SK-N-SH (cell line): ENCODE results near the gene RTN4RL1.

Source experiments
- CHD2 ChIP-seq: fragments of 150-350 bp; IDR thresholded peaks from 2 replicates; pipeline ENCODE4 v1.6.1; 2018; ENCODE audit warnings: low read length; ENCODE audit not compliant: partially characterized antibody
- CTCF ChIP-seq: fragments of 200-600 bp; sonication (generic); IDR thresholded peaks from 2 replicates; pipeline ENCODE4 v1.6.1; 2017; ENCODE audit warnings: antibody characterized with exemption, mild to moderate bottlenecking, moderate library complexity
- EZH2phosphoT487 ChIP-seq: fragments of 200-600 bp; sonication (generic); IDR thresholded peaks from 2 replicates; pipeline ENCODE4 v1.6.1; 2017; ENCODE audit warnings: low read depth, mixed run types, mild to moderate bottlenecking, antibody characterized with exemption, moderate library complexity, borderline replicate concordance
- FOXM1 ChIP-seq: IDR thresholded peaks from 2 replicates; pipeline ENCODE4 v1.4.0; 2012; ENCODE audit warnings: low read depth, mild to moderate bottlenecking
- GATA2 ChIP-seq: sonication (generic); formaldehyde crosslinking; IDR thresholded peaks from 2 replicates; pipeline ENCODE4 v1.5.0; 2020; ENCODE audit warnings: mild to moderate bottlenecking, missing genetic modification reagents
- MAX ChIP-seq: IDR thresholded peaks from 2 replicates; pipeline ENCODE4 v1.4.0; 2012; ENCODE audit warnings: low read depth
- NFIC ChIP-seq: IDR thresholded peaks from 2 replicates; pipeline ENCODE4 v1.4.0; 2012; ENCODE audit warnings: borderline replicate concordance
- POLR2AphosphoS5 ChIP-seq: IDR thresholded peaks from 2 replicates; pipeline ENCODE4 v1.6.1; 2012; ENCODE audit warnings: low read depth, low read length
- RAD21 ChIP-seq: IDR thresholded peaks from 2 replicates; pipeline ENCODE4 v1.6.1; 2012; ENCODE audit warnings: mild to moderate bottlenecking, low read length
- REST ChIP-seq: IDR thresholded peaks from 2 replicates; pipeline ENCODE4 v1.6.1; 2012; ENCODE audit warnings: mild to moderate bottlenecking, low read depth, low read length, moderate library complexity
- SIN3A ChIP-seq: IDR thresholded peaks from 2 replicates; pipeline ENCODE4 v1.6.1; 2012; ENCODE audit warnings: low read depth, mild to moderate bottlenecking, low read length, moderate library complexity, borderline replicate concordance
- SMC3 ChIP-seq: IDR thresholded peaks from 2 replicates; pipeline ENCODE4 v1.6.1; 2012; ENCODE audit warnings: low read depth, low read length, improper control_type of control experiment
- YY1 ChIP-seq: IDR thresholded peaks from 2 replicates; pipeline ENCODE4 v1.4.0; 2012; ENCODE audit warnings: low read depth, mild to moderate bottlenecking

GRCh38 chr17:1943436-1943831 lies 81.7 kb downstream of the RTN4RL1 start:
- TF ChIP-seq FOXM1, result no peak
- TF ChIP-seq CTCF, result no peak
- TF ChIP-seq EZH2phosphoT487, result no peak
- no peak for TF ChIP-seq SMC3
- TF ChIP-seq GATA2, result no peak
- no peak for TF ChIP-seq YY1
- no peak for TF ChIP-seq RAD21
- TF ChIP-seq NFIC, result no peak
- TF ChIP-seq POLR2AphosphoS5, result no peak
- TF ChIP-seq CHD2, result no peak
- no peak for TF ChIP-seq MAX
- no peak for TF ChIP-seq REST
- TF ChIP-seq SIN3A, result no peak
